GM19463 (cell line): Measurements from ENCODE around the gene STOML1.

ENCODE experiments used
- ATAC-seq: cut with Tn5 transposase; IDR thresholded peaks from one replicate; pipeline ENCODE4 v1.9.1; 2021; ENCODE audit warnings: mild to moderate bottlenecking, moderate library complexity; ENCODE audit not compliant: unreplicated experiment

STOML1 gene

GRCh38 chr15:74022706-74023470 lies 30.8 kb upstream of the STOML1 start:
- ATAC-seq = no peak

DNA sequence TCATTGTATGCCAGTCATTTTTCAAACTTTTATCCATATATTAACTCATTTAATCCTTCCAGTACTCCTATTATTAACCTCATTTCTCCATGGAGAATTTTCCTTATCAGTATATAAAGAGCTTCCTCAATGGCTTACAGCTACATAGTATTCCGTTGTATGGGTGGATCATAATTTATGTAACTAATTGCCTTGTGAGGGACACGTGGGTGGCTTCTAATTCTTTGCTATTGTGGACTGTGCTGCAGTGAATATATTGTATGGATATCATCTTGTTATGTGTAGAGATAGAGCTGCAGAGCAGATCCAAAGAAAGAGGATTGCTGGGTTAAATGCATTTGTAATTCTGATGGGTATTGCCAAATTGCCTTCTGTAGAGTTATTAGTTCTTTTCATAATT lies 27.6 kb upstream of the STOML1 start:
- no peak for ATAC-seq

- ATAC-seq = no peak
These were observed 21.3 kb upstream of the STOML1 start for GRCh38 chr15:74013374-74013894.

GRCh38 chr15:74011610-74012009 lies 19.5 kb upstream of the STOML1 start:
- ATAC-seq = no peak

- ATAC-seq = no peak
These were observed 18.9 kb upstream of the STOML1 start for GRCh38 chr15:74010929-74011540.

GRCh38 chr15:74008901-74009300 lies 16.8 kb upstream of the STOML1 start:
- no peak for ATAC-seq

- ATAC-seq = no peak
These were observed 15.8 kb upstream of the STOML1 start for GRCh38 chr15:74007820-74008371.

- no peak for ATAC-seq
These were observed 14.9 kb upstream of the STOML1 start for GRCh38 chr15:74006774-74007639.

DNA sequence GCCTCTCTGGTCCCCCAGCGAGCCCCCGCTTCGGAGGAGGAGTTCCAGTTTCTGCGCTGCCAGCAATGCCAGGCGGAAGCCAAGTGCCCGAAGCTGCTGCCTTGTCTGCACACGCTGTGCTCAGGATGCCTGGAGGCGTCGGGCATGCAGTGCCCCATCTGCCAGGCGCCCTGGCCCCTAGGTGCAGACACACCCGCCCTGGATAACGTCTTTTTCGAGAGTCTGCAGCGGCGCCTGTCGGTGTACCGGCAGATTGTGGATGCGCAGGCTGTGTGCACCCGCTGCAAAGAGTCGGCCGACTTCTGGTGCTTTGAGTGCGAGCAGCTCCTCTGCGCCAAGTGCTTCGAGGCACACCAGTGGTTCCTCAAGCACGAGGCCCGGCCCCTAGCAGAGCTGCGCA lies 5.9 kb upstream of the STOML1 start:
- no peak for ATAC-seq

GRCh38 chr15:73996939-73997338 lies 4.8 kb upstream of the STOML1 start:
- ATAC-seq = no peak

DNA sequence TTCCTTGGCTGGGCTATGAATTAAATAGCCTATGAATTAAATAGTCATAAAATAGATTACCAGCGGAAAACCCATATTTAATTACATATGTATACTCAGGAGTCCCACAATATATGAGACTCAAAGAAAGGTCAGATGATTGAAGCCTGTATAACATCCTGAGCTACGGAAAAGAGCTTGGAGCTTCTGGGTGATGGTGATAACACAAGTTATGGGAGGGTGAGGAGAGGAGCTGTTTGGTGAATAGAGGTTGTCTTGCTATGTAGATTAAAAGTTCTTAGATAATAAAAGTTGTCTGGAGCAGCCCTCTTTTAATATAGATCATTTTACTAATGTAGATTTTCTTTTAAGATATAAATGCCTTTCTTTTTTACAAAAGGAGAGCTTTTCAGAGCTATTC lies 4.2 kb upstream of the STOML1 start:
- no peak for ATAC-seq

- ATAC-seq = no peak
These were observed 3.0 kb upstream of the STOML1 start for GRCh38 chr15:73994912-73995622.

DNA sequence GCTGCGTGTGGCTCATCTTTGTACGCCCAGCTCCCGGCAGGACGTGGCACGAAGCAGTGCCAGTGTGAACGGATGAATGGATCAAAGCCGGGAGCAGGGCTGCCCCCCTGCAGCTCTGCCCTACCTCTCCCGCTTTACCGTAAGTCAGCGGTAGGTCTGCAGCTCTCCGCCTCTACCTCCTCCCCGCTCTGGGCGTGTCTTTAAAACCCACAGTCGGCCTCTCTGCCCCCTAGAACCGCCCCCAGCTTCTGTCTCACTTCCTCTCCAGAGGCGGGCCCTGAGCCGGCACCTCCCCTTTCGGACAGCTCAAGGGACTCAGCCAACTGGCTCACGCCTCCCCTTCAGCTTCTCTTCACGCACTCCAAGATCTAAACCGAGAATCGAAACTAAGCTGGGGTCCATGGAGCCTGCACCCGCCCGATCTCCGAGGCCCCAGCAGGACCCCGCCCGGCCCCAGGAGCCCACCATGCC lies 2.4 kb upstream of the STOML1 start, which contains the start of gene PML:
PML (plus strand) TSS at position 304 of the 471 bp plus-strand sequence; CDS start at position 401, 97 bp downstream.
- ATAC-seq = peak; percentile 67

DNA sequence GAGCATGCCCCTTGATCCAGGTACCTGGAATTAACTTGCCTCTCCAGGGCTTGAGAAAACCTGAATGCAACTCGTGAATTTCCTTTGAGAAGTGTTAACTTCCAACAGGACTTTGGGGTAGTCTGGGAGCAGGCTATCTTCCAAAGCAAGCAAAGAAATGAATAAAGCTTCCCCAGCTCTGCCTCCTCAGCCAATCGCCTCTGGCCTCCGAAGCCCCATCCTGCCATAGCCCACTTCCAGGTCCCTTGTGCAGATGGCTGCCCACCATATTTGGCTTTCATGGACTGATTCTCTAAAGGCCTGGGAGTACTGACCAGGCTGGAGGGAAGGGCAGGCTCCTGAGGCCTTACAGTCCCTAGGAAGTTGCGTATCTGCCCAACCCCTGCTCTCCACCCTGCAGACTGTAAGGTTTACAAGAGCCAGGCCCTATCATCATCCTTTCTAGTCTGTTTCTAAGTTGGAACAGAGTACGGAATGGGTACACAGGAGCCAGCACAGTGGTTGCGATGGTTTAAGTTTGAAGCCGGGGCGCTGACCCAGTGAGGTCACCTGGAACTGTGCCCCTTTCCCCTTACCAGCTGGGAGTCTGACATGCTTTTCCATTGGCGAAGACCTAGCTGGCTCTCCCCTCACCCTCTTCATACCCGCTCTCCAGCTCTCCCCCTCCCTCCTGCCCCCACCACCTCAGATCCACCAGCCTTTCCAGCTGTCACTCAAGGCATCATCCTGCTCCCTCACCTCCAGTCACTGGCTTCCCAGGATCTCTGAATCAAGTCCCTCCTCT lies 1.3 kb upstream of the STOML1 start:
- no peak for ATAC-seq

DNA sequence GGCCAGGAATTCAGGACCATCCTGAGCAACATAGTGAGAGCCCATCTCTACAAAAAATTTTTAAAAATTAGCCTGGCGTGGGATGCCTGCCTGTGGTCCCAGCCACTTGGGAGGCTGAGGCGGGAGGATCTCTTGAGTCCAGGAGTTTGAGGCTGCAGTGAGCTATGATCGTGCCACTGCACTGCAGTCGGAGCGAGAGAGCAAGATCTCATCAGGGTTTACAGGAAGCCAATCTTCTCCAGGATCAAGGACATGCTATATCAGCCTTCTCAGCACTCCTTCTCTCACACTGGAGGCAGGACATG lies 451 bp upstream of the STOML1 start:
- ATAC-seq = no peak

- no peak for ATAC-seq
These were observed 835 bp downstream of the STOML1 start for GRCh38 chr15:73991260-73991659.

DNA sequence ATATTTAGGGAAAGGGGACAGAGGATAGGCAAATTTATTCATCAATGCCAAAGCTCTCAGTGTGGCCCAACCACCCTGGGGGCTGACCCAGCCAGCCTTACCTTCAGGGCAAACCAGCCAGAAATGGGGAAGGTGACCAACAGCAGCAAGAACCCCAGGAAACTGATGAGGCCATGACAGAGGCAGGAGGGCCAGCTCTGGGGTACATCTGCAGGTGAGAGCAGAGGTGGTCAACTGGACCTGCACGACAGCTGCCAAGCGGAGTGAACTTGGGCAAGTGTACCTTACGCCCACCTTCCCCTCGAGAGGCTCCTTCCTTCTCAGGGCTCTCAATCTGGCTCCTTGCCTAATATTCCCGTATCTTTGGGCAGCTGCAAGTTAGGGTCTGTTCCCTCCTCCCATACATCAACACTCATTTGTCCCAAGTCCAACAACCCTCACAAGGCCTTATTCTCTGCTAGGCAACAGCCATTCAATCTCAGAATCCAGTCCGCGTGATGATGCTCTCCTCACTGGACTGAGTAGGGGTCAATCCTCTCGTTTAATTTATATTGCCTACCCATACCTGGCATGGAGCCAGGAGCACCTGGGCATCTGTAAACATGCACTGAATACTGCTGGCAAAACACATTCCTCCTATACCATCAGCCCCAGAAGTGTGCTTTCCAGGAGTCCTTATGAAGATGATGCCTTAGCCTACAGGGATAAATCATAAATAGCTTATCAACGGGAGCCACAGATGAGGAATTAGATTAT lies 1.7 kb downstream of the STOML1 start:
- no peak for ATAC-seq

DNA sequence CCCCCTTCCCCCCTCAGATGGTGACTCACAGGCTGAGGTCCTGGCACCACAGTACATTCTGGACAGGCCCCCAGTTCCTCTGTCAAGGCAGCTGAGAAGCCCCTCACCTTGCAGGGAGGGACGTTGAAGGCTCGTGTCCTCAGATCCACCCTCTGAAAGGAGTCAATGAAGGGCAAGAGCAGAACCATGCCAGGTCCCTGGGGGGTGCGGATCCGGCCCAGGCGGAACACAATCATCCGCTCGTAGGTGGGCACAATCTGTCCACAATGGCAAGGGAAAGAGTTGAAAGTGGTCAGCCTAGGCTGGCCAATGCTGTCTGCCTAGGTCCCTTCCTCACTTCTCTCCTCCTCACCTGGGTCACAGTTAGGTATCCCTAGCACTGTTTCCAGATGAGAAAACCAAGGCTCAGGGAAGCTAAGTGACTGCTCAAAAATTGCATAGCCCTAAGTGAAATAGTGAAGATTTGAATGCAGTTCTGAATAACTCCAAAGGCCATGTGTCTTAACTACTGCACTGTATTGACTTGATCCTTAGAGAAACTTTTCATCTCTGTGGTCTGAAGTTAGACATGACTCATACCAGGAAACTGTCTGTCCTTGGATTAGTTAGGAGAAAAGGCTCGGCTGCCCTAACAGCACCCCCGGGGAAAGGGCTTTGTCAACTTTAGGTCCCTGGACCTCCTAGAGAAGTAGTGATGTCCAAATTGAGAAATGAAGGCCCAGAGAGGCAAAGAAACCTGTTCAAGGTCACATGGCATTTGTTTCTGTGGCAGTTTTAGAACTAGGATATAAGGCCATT lies 2.9 kb downstream of the STOML1 start:
- no peak for ATAC-seq
